Measurements from ENCODE around the gene SMIM44.

The SMIM44 gene

GRCh38 chr19:3523361-3524077 is 40.3 kb upstream of the SMIM44 start:
- Histone ChIP-seq H3K4me3 (ENCODE audit: low read length) (no peak overlapping the region), H2AFZ (ENCODE audit: low read depth, low read length) (no peak overlapping the region), H3K4me1 (ENCODE audit: insufficient read depth, low read length) (no peaks in the 10 kb centered on the region), H3K9me3 (ENCODE audit: low read length) (no peaks in the 10 kb centered on the region), H3K36me3 (ENCODE audit: insufficient read depth, low read length) (peaks cover 69% of the 10 kb centered on the region), H3K27me3 (ENCODE audit: insufficient read depth, low read length) (no peaks in the 10 kb centered on the region)

GRCh38 chr19:3522421-3523360 is 39.5 kb upstream of the SMIM44 start:
- Histone ChIP-seq H3K27me3 (ENCODE audit: insufficient read depth, low read length) (no peaks in the 10 kb centered on the region), H3K9me3 (ENCODE audit: low read length) (no peaks in the 10 kb centered on the region), H3K4me3 (ENCODE audit: low read length) (no peak overlapping the region), H2AFZ (ENCODE audit: low read depth, low read length) (no peak overlapping the region), H3K4me1 (ENCODE audit: insufficient read depth, low read length) (no peaks in the 10 kb centered on the region), H3K36me3 (ENCODE audit: insufficient read depth, low read length) (peaks cover 66% of the 10 kb centered on the region)

- Histone ChIP-seq H3K9me3 (ENCODE audit: low read length) (no peaks in the 10 kb centered on the region), H3K4me1 (ENCODE audit: insufficient read depth, low read length) (no peaks in the 10 kb centered on the region), H3K27me3 (ENCODE audit: insufficient read depth, low read length) (no peaks in the 10 kb centered on the region), H3K36me3 (ENCODE audit: insufficient read depth, low read length) (peaks cover 58% of the 10 kb centered on the region), H2AFZ (ENCODE audit: low read depth, low read length) (no peak overlapping the region), H3K4me3 (ENCODE audit: low read length) (no peak overlapping the region)
These were observed 37.8 kb upstream of the SMIM44 start for GRCh38 chr19:3521104-3521445.

- Histone ChIP-seq H3K9me3 (ENCODE audit: low read length) (no peaks in the 10 kb centered on the region), H2AFZ (ENCODE audit: low read depth, low read length) (no peak overlapping the region), H3K27me3 (ENCODE audit: insufficient read depth, low read length) (no peaks in the 10 kb centered on the region), H3K36me3 (ENCODE audit: insufficient read depth, low read length) (peaks cover 56% of the 10 kb centered on the region), H3K4me1 (ENCODE audit: insufficient read depth, low read length) (no peaks in the 10 kb centered on the region), H3K4me3 (ENCODE audit: low read length) (no peak overlapping the region)
These were observed 37.2 kb upstream of the SMIM44 start for GRCh38 chr19:3520166-3521103.

- peaks cover 45% of the 10 kb centered on the region for H3K36me3 ChIP-seq (ENCODE audit: insufficient read depth, low read length)
- no peaks in the 10 kb centered on the region for H3K27me3 ChIP-seq (ENCODE audit: insufficient read depth, low read length)
- no peak overlapping the region for H2AFZ ChIP-seq (ENCODE audit: low read depth, low read length)
- no peaks in the 10 kb centered on the region for H3K9me3 ChIP-seq (ENCODE audit: low read length)
- H3K4me1 ChIP-seq (ENCODE audit: insufficient read depth, low read length): no peaks in the 10 kb centered on the region
- no peak overlapping the region for H3K4me3 ChIP-seq (ENCODE audit: low read length)
These were observed 35.9 kb upstream of the SMIM44 start for GRCh38 chr19:3519126-3519525.

GRCh38 chr19:3518659-3519058 is 35.4 kb upstream of the SMIM44 start:
- H3K27me3 ChIP-seq (ENCODE audit: insufficient read depth, low read length): no peaks in the 10 kb centered on the region
- H3K36me3 ChIP-seq (ENCODE audit: insufficient read depth, low read length): peaks cover 44% of the 10 kb centered on the region
- no peak overlapping the region for H3K4me3 ChIP-seq (ENCODE audit: low read length)
- H2AFZ ChIP-seq (ENCODE audit: low read depth, low read length): no peak overlapping the region
- no peaks in the 10 kb centered on the region for H3K9me3 ChIP-seq (ENCODE audit: low read length)
- H3K4me1 ChIP-seq (ENCODE audit: insufficient read depth, low read length): no peaks in the 10 kb centered on the region

GRCh38 chr19:3518255-3518654 is 35.0 kb upstream of the SMIM44 start:
- H3K4me1 ChIP-seq (ENCODE audit: insufficient read depth, low read length): no peaks in the 10 kb centered on the region
- no peaks in the 10 kb centered on the region for H3K9me3 ChIP-seq (ENCODE audit: low read length)
- H3K4me3 ChIP-seq (ENCODE audit: low read length): no peak overlapping the region
- peaks cover 43% of the 10 kb centered on the region for H3K36me3 ChIP-seq (ENCODE audit: insufficient read depth, low read length)
- H2AFZ ChIP-seq (ENCODE audit: low read depth, low read length): no peak overlapping the region
- no peaks in the 10 kb centered on the region for H3K27me3 ChIP-seq (ENCODE audit: insufficient read depth, low read length)

- Histone ChIP-seq H3K9me3 (ENCODE audit: low read length) (no peaks in the 10 kb centered on the region), H3K4me3 (ENCODE audit: low read length) (no peak overlapping the region), H3K4me1 (ENCODE audit: insufficient read depth, low read length) (no peaks in the 10 kb centered on the region), H3K27me3 (ENCODE audit: insufficient read depth, low read length) (no peaks in the 10 kb centered on the region), H3K36me3 (ENCODE audit: insufficient read depth, low read length) (peaks cover 43% of the 10 kb centered on the region), H2AFZ (ENCODE audit: low read depth, low read length) (no peak overlapping the region)
These were observed 34.4 kb upstream of the SMIM44 start for GRCh38 chr19:3517638-3518037.

GRCh38 chr19:3516675-3517207 is 33.5 kb upstream of the SMIM44 start:
- H3K27me3 ChIP-seq (ENCODE audit: insufficient read depth, low read length): no peaks in the 10 kb centered on the region
- H2AFZ ChIP-seq (ENCODE audit: low read depth, low read length): no peak overlapping the region
- no peaks in the 10 kb centered on the region for H3K9me3 ChIP-seq (ENCODE audit: low read length)
- H3K4me1 ChIP-seq (ENCODE audit: insufficient read depth, low read length): no peaks in the 10 kb centered on the region
- peaks cover 41% of the 10 kb centered on the region for H3K36me3 ChIP-seq (ENCODE audit: insufficient read depth, low read length)
- H3K4me3 ChIP-seq (ENCODE audit: low read length): no peak overlapping the region

- H2AFZ ChIP-seq (ENCODE audit: low read depth, low read length): no peak overlapping the region
- H3K27me3 ChIP-seq (ENCODE audit: insufficient read depth, low read length): no peaks in the 10 kb centered on the region
- H3K4me1 ChIP-seq (ENCODE audit: insufficient read depth, low read length): no peaks in the 10 kb centered on the region
- H3K4me3 ChIP-seq (ENCODE audit: low read length): no peak overlapping the region
- peaks cover 41% of the 10 kb centered on the region for H3K36me3 ChIP-seq (ENCODE audit: insufficient read depth, low read length)
- H3K9me3 ChIP-seq (ENCODE audit: low read length): no peaks in the 10 kb centered on the region
These were observed 32.7 kb upstream of the SMIM44 start for GRCh38 chr19:3515891-3516422.

- H3K9me3 ChIP-seq (ENCODE audit: low read length): no peaks in the 10 kb centered on the region
- peaks cover 45% of the 10 kb centered on the region for H3K36me3 ChIP-seq (ENCODE audit: insufficient read depth, low read length)
- H3K4me1 ChIP-seq (ENCODE audit: insufficient read depth, low read length): no peaks in the 10 kb centered on the region
- no peak overlapping the region for H3K4me3 ChIP-seq (ENCODE audit: low read length)
- H3K27me3 ChIP-seq (ENCODE audit: insufficient read depth, low read length): no peaks in the 10 kb centered on the region
- H2AFZ ChIP-seq (ENCODE audit: low read depth, low read length): no peak overlapping the region
These were observed 31.7 kb upstream of the SMIM44 start for GRCh38 chr19:3514930-3515329.

- no peaks in the 10 kb centered on the region for H3K27me3 ChIP-seq (ENCODE audit: insufficient read depth, low read length)
- peaks cover 44% of the 10 kb centered on the region for H3K36me3 ChIP-seq (ENCODE audit: insufficient read depth, low read length)
- no peaks in the 10 kb centered on the region for H3K9me3 ChIP-seq (ENCODE audit: low read length)
These were observed 30.2 kb upstream of the SMIM44 start for GRCh38 chr19:3513229-3514140.

More at GRCh38 chr19:3513229-3514140, 30.2 kb upstream of the SMIM44 start:
- Histone ChIP-seq H3K4me1 (ENCODE audit: insufficient read depth, low read length) (no peaks in the 10 kb centered on the region), H2AFZ (ENCODE audit: low read depth, low read length) (no peak overlapping the region), H3K4me3 (ENCODE audit: low read length) (no peak overlapping the region)
